ENCODE results near the gene ERG28.

The ERG28 gene

GRCh38 chr14:75658957-75659356, 1.7 kb downstream of the ERG28 start:
- no peak overlapping the region for H3K9ac ChIP-seq (ENCODE audit: low read length)
- H3K4me3 ChIP-seq (ENCODE audit: low read length) = no peak overlapping the region
- H3K27me3 ChIP-seq (ENCODE audit: low read depth, low read length) = no peaks in the 10 kb centered on the region
- H2AFZ ChIP-seq (ENCODE audit: low read depth, low read length) = no peak overlapping the region
- H3K36me3 ChIP-seq (replicated peaks; ENCODE audit: low read depth, low read length) = peaks cover 40% of the 10 kb centered on the region
- H3K79me2 ChIP-seq (ENCODE audit: low read length) = peaks cover 45% of the 10 kb centered on the region
- no peak overlapping the region for H3K4me2 ChIP-seq (ENCODE audit: low read length)
- peaks cover 10% of the 10 kb centered on the region for H3K4me1 ChIP-seq (ENCODE audit: low read length)
- 0 out of 2 replicates have a peak, but pooled peaks cover 5% of the 10 kb centered on the region for H4K20me1 ChIP-seq (ENCODE audit: insufficient read depth, low read length)
- TF ChIP-seq CTCF (IDR thresholded peaks at IDR 0.05; ENCODE audit: low read depth, low read length) (no peak), EZH2phosphoT487 (IDR thresholded peaks at IDR 0.05; ENCODE audit: low read depth) (no peak)
- H3K27ac ChIP-seq (ENCODE audit: low read length) = no peak overlapping the region
- no peaks in the 10 kb centered on the region for H3K9me3 ChIP-seq (ENCODE audit: insufficient read depth, low read length)

- Histone ChIP-seq H3K27me3 (ENCODE audit: low read depth, low read length) (no peaks in the 10 kb centered on the region), H3K36me3 (replicated peaks; ENCODE audit: low read depth, low read length) (peaks cover 47% of the 10 kb centered on the region), H2AFZ (ENCODE audit: low read depth, low read length) (no peak overlapping the region), H3K9me3 (ENCODE audit: insufficient read depth, low read length) (no peaks in the 10 kb centered on the region), H3K4me3 (ENCODE audit: low read length) (no peak overlapping the region), H3K4me2 (ENCODE audit: low read length) (no peak overlapping the region), H3K27ac (ENCODE audit: low read length) (no peak overlapping the region), H4K20me1 (ENCODE audit: insufficient read depth, low read length) (0 out of 2 replicates have a peak, but pooled peaks cover 5% of the 10 kb centered on the region), H3K4me1 (ENCODE audit: low read length) (peaks cover 11% of the 10 kb centered on the region), H3K79me2 (ENCODE audit: low read length) (peaks cover 44% of the 10 kb centered on the region), H3K9ac (ENCODE audit: low read length) (no peak overlapping the region)
- TF ChIP-seq EZH2phosphoT487 (IDR thresholded peaks at IDR 0.05; ENCODE audit: low read depth) (no peak), CTCF (IDR thresholded peaks at IDR 0.05; ENCODE audit: low read depth, low read length) (no peak)
These were observed 3.3 kb downstream of the ERG28 start for GRCh38 chr14:75657331-75657730.

DNA sequence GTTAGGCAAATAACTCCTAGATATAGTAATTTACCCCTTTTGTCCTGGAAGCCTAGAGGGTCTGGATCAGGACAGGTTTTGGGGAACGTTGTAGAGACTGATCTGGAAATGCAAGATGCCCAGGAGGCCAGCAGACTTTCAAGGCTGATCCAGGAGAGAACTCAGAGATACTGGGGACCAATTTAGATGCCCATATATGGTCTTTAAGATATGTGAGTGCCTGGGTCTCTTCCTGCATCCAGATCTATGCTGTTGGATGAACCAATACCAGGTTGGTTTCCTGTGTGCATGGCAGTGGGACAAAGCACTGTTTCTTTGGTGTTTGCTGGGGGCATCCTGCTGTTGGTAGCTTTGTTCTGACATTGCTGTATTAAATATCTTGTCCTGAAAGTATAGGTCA, 5.4 kb downstream of the ERG28 start:
- Histone ChIP-seq H3K79me2 (ENCODE audit: low read length) (peaks cover 29% of the 10 kb centered on the region), H3K27me3 (ENCODE audit: low read depth, low read length) (no peaks in the 10 kb centered on the region), H2AFZ (ENCODE audit: low read depth, low read length) (no peak overlapping the region), H4K20me1 (ENCODE audit: insufficient read depth, low read length) (0 out of 2 replicates have a peak, but pooled peaks cover 5% of the 10 kb centered on the region), H3K36me3 (replicated peaks; ENCODE audit: low read depth, low read length) (peaks cover 67% of the 10 kb centered on the region), H3K4me3 (ENCODE audit: low read length) (no peak overlapping the region), H3K4me2 (ENCODE audit: low read length) (no peak overlapping the region), H3K9me3 (ENCODE audit: insufficient read depth, low read length) (no peaks in the 10 kb centered on the region), H3K4me1 (ENCODE audit: low read length) (peaks cover 8% of the 10 kb centered on the region), H3K9ac (ENCODE audit: low read length) (no peak overlapping the region), H3K27ac (ENCODE audit: low read length) (no peak overlapping the region)
- no peak for TF ChIP-seq CTCF (IDR thresholded peaks at IDR 0.05; ENCODE audit: low read depth, low read length)
- no peak for TF ChIP-seq EZH2phosphoT487 (IDR thresholded peaks at IDR 0.05; ENCODE audit: low read depth)

GRCh38 chr14:75654127-75654732, 6.4 kb downstream of the ERG28 start:
- Histone ChIP-seq H3K4me3 (ENCODE audit: low read length) (no peak overlapping the region), H3K4me1 (ENCODE audit: low read length) (peaks cover 2% of the 10 kb centered on the region), H3K4me2 (ENCODE audit: low read length) (no peak overlapping the region), H3K36me3 (replicated peaks; ENCODE audit: low read depth, low read length) (peaks cover 77% of the 10 kb centered on the region), H4K20me1 (ENCODE audit: insufficient read depth, low read length) (0 out of 2 replicates have a peak, but pooled peaks cover 5% of the 10 kb centered on the region), H3K27me3 (ENCODE audit: low read depth, low read length) (no peaks in the 10 kb centered on the region), H3K9ac (ENCODE audit: low read length) (no peak overlapping the region), H3K27ac (ENCODE audit: low read length) (peak overlapping the region; percentile 7; the same call in 1 of the 2 replicates), H3K9me3 (ENCODE audit: insufficient read depth, low read length) (no peaks in the 10 kb centered on the region), H3K79me2 (ENCODE audit: low read length) (peaks cover 19% of the 10 kb centered on the region), H2AFZ (ENCODE audit: low read depth, low read length) (no peak overlapping the region)
- TF ChIP-seq EZH2phosphoT487 (IDR thresholded peaks at IDR 0.05; ENCODE audit: low read depth) (no peak), CTCF (IDR thresholded peaks at IDR 0.05; ENCODE audit: low read depth, low read length) (peak; percentile 95)
